Osteoblast (primary cell): Measurements from ENCODE around the gene GLB1L3. TPM values are rescaled to one million over a fixed set of nuclear protein-coding genes. Genes with fewer than 3 reads are reported as not detected.

ENCODE experiments used
- DNase-seq: peaks from one replicate; pipeline ENCODE4 v3.0.0; 2011; ENCODE audit warnings: low spot score, mixed read lengths; ENCODE audit not compliant: insufficient read length; ENCODE audit errors: missing footprints
- H2AFZ ChIP-seq: 2 replicates; pipeline ENCODE4 v1.6.0; 2011; ENCODE audit warnings: mild to moderate bottlenecking, low read length
- H3K27ac ChIP-seq: 2 replicates; pipeline ENCODE4 v1.5.1; 2011; ENCODE audit warnings: mild to moderate bottlenecking, low read depth, low read length, moderate library complexity
- H3K27me3 ChIP-seq: 2 replicates; pipeline ENCODE4 v1.6.0; 2012; ENCODE audit warnings: mild to moderate bottlenecking, control low read depth, inconsistent platforms, low read length, moderate library complexity; ENCODE audit not compliant: insufficient read depth
- H3K36me3 ChIP-seq: 2 replicates; pipeline ENCODE4 v1.5.1; 2011; ENCODE audit warnings: mild to moderate bottlenecking, low read length, control low read depth, moderate library complexity; ENCODE audit not compliant: insufficient read depth
- H3K4me1 ChIP-seq: 2 replicates; pipeline ENCODE4 v1.5.1; 2011; ENCODE audit warnings: mild to moderate bottlenecking, low read length, control low read depth, moderate library complexity; ENCODE audit not compliant: insufficient read depth
- H3K4me2 ChIP-seq: 2 replicates; pipeline ENCODE4 v1.6.0; 2011; ENCODE audit warnings: mild to moderate bottlenecking, low read length; ENCODE audit not compliant: insufficient read depth
- H3K4me3 ChIP-seq: fragments of 200-600 bp; sonication (generic); 3 replicates; pipeline ENCODE4 v1.5.1; 2012; ENCODE audit warnings: mild to moderate bottlenecking, low read length, inconsistent platforms; ENCODE audit not compliant: insufficient read depth
- H3K79me2 ChIP-seq: 2 replicates; pipeline ENCODE4 v1.6.0; 2012; ENCODE audit warnings: mild to moderate bottlenecking, low read length, control low read depth, inconsistent platforms; ENCODE audit not compliant: insufficient read depth
- H3K9me3 ChIP-seq: 2 replicates; pipeline ENCODE4 v1.5.1; 2011; ENCODE audit warnings: low read depth, low read length, control low read depth
- H4K20me1 ChIP-seq: 2 replicates; pipeline ENCODE4 v1.6.0; 2012; ENCODE audit warnings: mild to moderate bottlenecking, low read length, control low read depth; ENCODE audit not compliant: insufficient read depth
- CTCF ChIP-seq: IDR thresholded peaks from 2 replicates; pipeline ENCODE4 v1.5.1; 2011; ENCODE audit warnings: mild to moderate bottlenecking, low read depth, low read length, moderate library complexity; ENCODE audit errors: extremely low read depth
- total RNA-seq: library from RNA; depleted of rRNA; stranded (reverse); fragments of >200 nt; gene quantifications from 2 replicates; pipeline ENCODE4 v1.2.3, GENCODE V29; 2012

Gene GLB1L3
- total RNA-seq, 1 donor: not detected

- H3K9me3 ChIP-seq: no peaks in the 10 kb centered on the region
- H4K20me1 ChIP-seq: no peaks in the 10 kb centered on the region
- no peak overlapping the region for H3K27ac ChIP-seq
- DNase-seq: no peak
- peaks cover 3% of the 10 kb centered on the region for H3K27me3 ChIP-seq
- no peak overlapping the region for H3K4me3 ChIP-seq
- peaks cover 15% of the 10 kb centered on the region for H3K36me3 ChIP-seq
- no peak for TF ChIP-seq CTCF
- H2AFZ ChIP-seq: no peak overlapping the region
- H3K4me1 ChIP-seq: peaks cover 11% of the 10 kb centered on the region
- no peaks in the 10 kb centered on the region for H3K79me2 ChIP-seq
- no peak overlapping the region for H3K4me2 ChIP-seq
Observed at GRCh38 chr11:134264966-134265764, 11.0 kb upstream of the GLB1L3 start.

- Histone ChIP-seq H3K27me3 (peaks cover 3% of the 10 kb centered on the region), H4K20me1 (no peaks in the 10 kb centered on the region), H3K36me3 (peaks cover 10% of the 10 kb centered on the region), H3K4me1 (peaks cover 11% of the 10 kb centered on the region), H2AFZ (no peak overlapping the region), H3K4me2 (peak overlapping the region; percentile 70), H3K4me3 (peak overlapping the region; percentile 2), H3K27ac (peak overlapping the region; percentile 23), H3K79me2 (no peaks in the 10 kb centered on the region), H3K9me3 (no peaks in the 10 kb centered on the region)
- DNase-seq: no peak
- TF ChIP-seq CTCF: no peak
Observed at GRCh38 chr11:134266440-134266839, 9.7 kb upstream of the GLB1L3 start.

- H3K4me3 ChIP-seq: peak overlapping the region; percentile 2
- peaks cover 3% of the 10 kb centered on the region for H3K27me3 ChIP-seq
- H4K20me1 ChIP-seq: no peaks in the 10 kb centered on the region
- DNase-seq: peak; percentile 91
- no peak for TF ChIP-seq CTCF
- peaks cover 7% of the 10 kb centered on the region for H3K36me3 ChIP-seq
- H2AFZ ChIP-seq: no peak overlapping the region
- peak overlapping the region; percentile 70 for H3K4me2 ChIP-seq
- H3K79me2 ChIP-seq: no peaks in the 10 kb centered on the region
- peaks cover 11% of the 10 kb centered on the region for H3K4me1 ChIP-seq
- H3K27ac ChIP-seq: peak overlapping the region; percentile 23
- no peaks in the 10 kb centered on the region for H3K9me3 ChIP-seq
Observed at GRCh38 chr11:134266841-134267251, 9.3 kb upstream of the GLB1L3 start.

- Histone ChIP-seq H3K4me3 (no peak overlapping the region), H3K36me3 (peaks cover 5% of the 10 kb centered on the region), H3K79me2 (no peaks in the 10 kb centered on the region), H3K9me3 (no peaks in the 10 kb centered on the region), H3K27ac (no peak overlapping the region), H2AFZ (no peak overlapping the region), H3K4me1 (peaks cover 11% of the 10 kb centered on the region), H4K20me1 (no peaks in the 10 kb centered on the region), H3K4me2 (no peak overlapping the region), H3K27me3 (peaks cover 6% of the 10 kb centered on the region)
- DNase-seq: no peak
- no peak for TF ChIP-seq CTCF
Observed at GRCh38 chr11:134267461-134267860, 8.7 kb upstream of the GLB1L3 start.
